WTC11 (cell line): ENCODE results near the gene WWOX. TPM values are rescaled to one million over a fixed set of nuclear protein-coding genes. Genes with fewer than 3 reads are reported as not detected.

Source experiments
- ATAC-seq: fragments of 200-7000 bp; cut with Tn5 transposase; 2 replicates; pipeline ENCODE4 v1.10.0; 2021; ENCODE audit warnings: mild to moderate bottlenecking, moderate library complexity
- CTCF ChIA-PET: fragments of 300-600 bp; sonication (Branson Sonifier 250); formaldehyde crosslinking; loops from one replicate; lab custom pipeline; 2021; ENCODE audit warnings: antibody characterized with exemption; lab: Charles Lee
- POLR2A ChIA-PET: fragments of 350-600 bp; sonication (Branson Sonifier 250); formaldehyde crosslinking; loops from one replicate; lab custom pipeline; 2021; ENCODE audit warnings: antibody characterized with exemption; lab: Charles Lee
- DNase-seq: peaks from one replicate; pipeline ENCODE4 v3.0.0; 2021; ENCODE audit warnings: low spot score
- H3K27ac Mint-ChIP-seq: 2 replicates; pipeline ENCODE4 v1.8.0; 2021; ENCODE audit warnings: mixed read lengths
- H3K27me3 Mint-ChIP-seq: 2 replicates; pipeline ENCODE4 v1.8.0; 2021; ENCODE audit warnings: low read depth, mild to moderate bottlenecking, moderate library complexity, mixed read lengths
- H3K36me3 Mint-ChIP-seq: 2 replicates; pipeline ENCODE4 v1.8.0; 2021; ENCODE audit warnings: mixed read lengths
- H3K4me1 Mint-ChIP-seq: 2 replicates; pipeline ENCODE4 v1.8.0; 2022; ENCODE audit warnings: mixed read lengths
- H3K4me3 Mint-ChIP-seq: 2 replicates; pipeline ENCODE4 v1.8.0; 2021; ENCODE audit warnings: mild to moderate bottlenecking, moderate library complexity, mixed read lengths
- H3K9me3 Mint-ChIP-seq: 2 replicates; pipeline ENCODE4 v1.8.0; 2021; ENCODE audit warnings: mixed read lengths
- FOXJ3 ChIP-seq: sonication (generic); formaldehyde crosslinking; IDR thresholded peaks from 2 replicates; pipeline ENCODE4 v1.9.0; 2021; ENCODE audit warnings: missing genetic modification reagents, mild to moderate bottlenecking, borderline replicate concordance
- GABPB1 ChIP-seq: sonication (generic); formaldehyde crosslinking; IDR thresholded peaks from 2 replicates; pipeline ENCODE4 v1.8.1; 2023; ENCODE audit warnings: mild to moderate bottlenecking, missing genetic modification reagents
- GTF2I ChIP-seq: fragments of 250-450 bp; sonication (Bioruptor Pico); conservative IDR thresholded peaks from 2 replicates; pipeline ENCODE4 v1.4.0; 2021; ENCODE audit warnings: mild to moderate bottlenecking
- JAZF1 ChIP-seq: fragments of 250-450 bp; sonication (Bioruptor Pico); IDR thresholded peaks from 2 replicates; pipeline ENCODE4 v1.9.0; 2021; ENCODE audit warnings: moderate library complexity, mild to moderate bottlenecking, inconsistent platforms
- JUN ChIP-seq: sonication (generic); formaldehyde crosslinking; IDR thresholded peaks from 2 replicates; pipeline ENCODE4 v1.8.0; 2023; ENCODE audit warnings: mild to moderate bottlenecking, missing genetic modification reagents
- MXD4 ChIP-seq: fragments of 250-450 bp; sonication (Bioruptor Pico); IDR thresholded peaks from 2 replicates; pipeline ENCODE4 v1.8.0; 2021; ENCODE audit warnings: mild to moderate bottlenecking, moderate library complexity, borderline replicate concordance
- NFE2L1 ChIP-seq: sonication (generic); formaldehyde crosslinking; IDR thresholded peaks from 2 replicates; pipeline ENCODE4 v1.8.1; 2023; ENCODE audit warnings: missing genetic modification reagents
- NFYB ChIP-seq: sonication (generic); formaldehyde crosslinking; conservative IDR thresholded peaks from 2 replicates; pipeline ENCODE4 v1.8.0; 2022; ENCODE audit warnings: low read depth, missing genetic modification reagents
- ZNF138 ChIP-seq: sonication (generic); formaldehyde crosslinking; conservative IDR thresholded peaks from 2 replicates; pipeline ENCODE4 v1.8.1; 2022; ENCODE audit warnings: mild to moderate bottlenecking, moderate library complexity, missing genetic modification reagents
- ZNF232 ChIP-seq: sonication (generic); formaldehyde crosslinking; IDR thresholded peaks from 2 replicates; pipeline ENCODE4 v1.8.0; 2022; ENCODE audit warnings: mild to moderate bottlenecking, missing genetic modification reagents
- ZNF317 ChIP-seq: sonication (generic); formaldehyde crosslinking; IDR thresholded peaks from 2 replicates; pipeline ENCODE4 v1.8.1; 2023; ENCODE audit warnings: low read depth, mild to moderate bottlenecking, moderate library complexity, missing genetic modification reagents, borderline replicate concordance
- total RNA-seq: library from RNA; stranded (reverse); gene quantifications from 3 replicates; pipeline ENCODE4 v1.2.3, GENCODE V29; 2021
- TF ChIP-seq, protein P1 (sequence below): sonication (generic); formaldehyde crosslinking; IDR thresholded peaks from 2 replicates; pipeline ENCODE4 v1.8.1; 2023; ENCODE audit warnings: mild to moderate bottlenecking, missing genetic modification reagents, moderate library complexity
- TF ChIP-seq, protein P2 (sequence below): sonication (generic); formaldehyde crosslinking; IDR thresholded peaks from 2 replicates; pipeline ENCODE4 v1.8.0; 2022; ENCODE audit warnings: mild to moderate bottlenecking, missing genetic modification reagents
- TF ChIP-seq, protein P3 (sequence below): sonication (generic); formaldehyde crosslinking; IDR thresholded peaks from 2 replicates; pipeline ENCODE4 v1.8.1; 2022; ENCODE audit warnings: missing genetic modification reagents, borderline replicate concordance
- TF ChIP-seq, protein P4 (sequence below): fragments of 250-450 bp; sonication (Bioruptor Pico); IDR thresholded peaks from 2 replicates; pipeline ENCODE4 v1.9.0; 2021; ENCODE audit warnings: mild to moderate bottlenecking
- TF ChIP-seq, protein P5 (sequence below): sonication (generic); formaldehyde crosslinking; IDR thresholded peaks from 2 replicates; pipeline ENCODE4 v1.8.1; 2023; ENCODE audit warnings: mild to moderate bottlenecking, missing genetic modification reagents, moderate library complexity
- TF ChIP-seq, protein P6 (sequence below): fragments of 250-450 bp; sonication (Bioruptor Pico); IDR thresholded peaks from 2 replicates; pipeline ENCODE4 v1.9.0; 2021; ENCODE audit warnings: mild to moderate bottlenecking, borderline replicate concordance

WWOX gene
- total RNA-seq, 1 experiment from 2014 or later = 15.7 TPM

DNA sequence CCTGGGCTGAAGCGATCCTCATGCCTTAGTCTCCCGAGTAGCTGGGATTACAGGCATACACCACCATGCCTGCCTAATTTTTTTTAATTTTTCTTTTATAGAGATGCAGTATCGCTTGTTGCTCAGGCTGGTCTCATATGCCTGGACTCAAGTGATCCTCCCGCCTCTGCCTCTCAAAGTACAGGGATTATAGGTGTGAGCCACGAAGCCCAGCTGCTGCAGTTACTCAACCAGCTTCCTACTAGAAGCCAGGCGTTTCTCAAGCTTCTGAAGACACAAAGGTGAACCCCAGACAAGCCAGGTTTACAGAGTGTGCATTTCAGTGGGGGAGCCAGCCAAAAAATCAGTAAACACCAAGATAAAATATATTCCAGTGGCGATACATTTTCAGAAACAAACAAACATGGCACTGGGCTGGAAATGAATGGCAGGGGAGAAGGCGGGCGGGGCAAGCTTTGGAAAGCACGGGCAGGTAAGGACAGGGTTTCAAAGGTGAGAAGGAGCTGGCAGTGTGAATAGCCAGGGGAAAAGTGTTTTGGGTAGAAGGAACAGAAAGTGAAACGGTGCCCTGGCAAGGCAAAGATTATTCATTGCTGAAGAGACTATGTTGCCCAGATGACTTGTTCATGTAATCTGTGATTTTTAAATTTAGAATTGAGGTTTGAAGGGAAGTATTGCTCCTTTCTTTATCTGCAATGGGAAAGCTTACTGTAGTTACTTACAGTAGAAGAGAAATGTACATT, 471.1 kb downstream of the WWOX start:
- Mint-ChIP-seq H3K36me3 (0 out of 2 replicates have a peak, but pooled peaks cover under 1% of the 10 kb centered on the region), H3K9me3 (peaks cover 10% of the 10 kb centered on the region), H3K4me1 (no peaks in the 10 kb centered on the region), H3K27me3 (no peaks in the 10 kb centered on the region), H3K27ac (no peak overlapping the region), H3K4me3 (no peak overlapping the region)
- ChIA-PET CTCF (no interaction called here), POLR2A (interaction anchor here (0.5 kb wide), 1 partner anchor 668 kb away, joined by 5 read pairs; no protein-coding TSS in a partner anchor)
- TF ChIP-seq, protein P1, sequence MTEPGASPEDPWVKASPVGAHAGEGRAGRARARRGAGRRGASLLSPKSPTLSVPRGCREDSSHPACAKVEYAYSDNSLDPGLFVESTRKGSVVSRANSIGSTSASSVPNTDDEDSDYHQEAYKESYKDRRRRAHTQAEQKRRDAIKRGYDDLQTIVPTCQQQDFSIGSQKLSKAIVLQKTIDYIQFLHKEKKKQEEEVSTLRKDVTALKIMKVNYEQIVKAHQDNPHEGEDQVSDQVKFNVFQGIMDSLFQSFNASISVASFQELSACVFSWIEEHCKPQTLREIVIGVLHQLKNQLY (CRISPR knock-in tag) = no peak
- no peak for TF ChIP-seq GABPB1 (CRISPR knock-in tag)
- TF ChIP-seq, protein P2, sequence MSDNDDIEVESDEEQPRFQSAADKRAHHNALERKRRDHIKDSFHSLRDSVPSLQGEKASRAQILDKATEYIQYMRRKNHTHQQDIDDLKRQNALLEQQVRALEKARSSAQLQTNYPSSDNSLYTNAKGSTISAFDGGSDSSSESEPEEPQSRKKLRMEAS (CRISPR knock-in tag) = no peak
- ATAC-seq (no peak), DNase-seq (no peak)

DNA sequence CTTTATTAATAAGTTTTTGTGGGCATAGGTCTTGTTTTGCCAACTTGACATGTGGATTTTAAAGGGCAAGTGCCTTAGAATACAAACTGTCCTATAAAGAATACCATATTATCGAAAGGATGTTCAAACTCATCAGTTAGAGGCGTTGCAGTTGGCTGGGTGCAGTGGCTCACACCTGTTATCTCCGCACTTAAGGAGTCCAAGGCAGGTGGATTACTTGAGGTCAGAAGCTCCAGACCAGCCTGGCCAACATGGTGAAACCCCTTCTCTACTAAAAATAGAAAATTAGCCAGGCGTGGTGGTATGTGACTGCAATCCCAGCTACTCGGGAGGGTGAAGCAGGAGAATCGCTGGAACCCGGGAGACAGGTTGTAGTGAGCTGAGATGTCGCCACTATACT, 472.0 kb downstream of the WWOX start:
- Mint-ChIP-seq H3K27ac (no peak overlapping the region), H3K4me3 (no peak overlapping the region)

DNA sequence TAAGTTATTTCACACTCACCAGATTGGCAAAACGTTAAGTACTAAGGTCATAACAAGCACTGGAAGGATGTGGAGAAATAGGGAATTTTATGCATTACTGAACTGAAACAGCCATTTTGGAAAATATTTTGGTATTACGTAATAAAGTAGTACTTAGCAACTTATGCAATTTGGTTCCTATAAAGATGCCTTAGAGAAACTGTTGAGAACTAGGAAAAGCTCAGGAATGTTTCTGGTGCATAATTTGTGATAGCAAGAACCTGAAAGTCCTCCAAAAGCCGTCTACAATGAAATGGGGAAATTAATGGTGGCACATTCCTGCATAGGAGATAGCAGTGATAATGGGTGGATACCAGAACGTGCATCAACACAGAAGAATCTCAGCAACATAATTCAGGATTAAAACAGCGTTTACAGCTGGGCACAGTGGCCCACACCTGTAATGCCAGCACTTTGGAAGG, 472.5 kb downstream of the WWOX start:
- H3K27ac Mint-ChIP-seq = no peak overlapping the region
- peaks cover 10% of the 10 kb centered on the region for H3K9me3 Mint-ChIP-seq
- H3K4me1 Mint-ChIP-seq = no peaks in the 10 kb centered on the region
- no peak for TF ChIP-seq NFYB (CRISPR knock-in tag)
- no peak for TF ChIP-seq ZNF317
- TF ChIP-seq, protein P3, sequence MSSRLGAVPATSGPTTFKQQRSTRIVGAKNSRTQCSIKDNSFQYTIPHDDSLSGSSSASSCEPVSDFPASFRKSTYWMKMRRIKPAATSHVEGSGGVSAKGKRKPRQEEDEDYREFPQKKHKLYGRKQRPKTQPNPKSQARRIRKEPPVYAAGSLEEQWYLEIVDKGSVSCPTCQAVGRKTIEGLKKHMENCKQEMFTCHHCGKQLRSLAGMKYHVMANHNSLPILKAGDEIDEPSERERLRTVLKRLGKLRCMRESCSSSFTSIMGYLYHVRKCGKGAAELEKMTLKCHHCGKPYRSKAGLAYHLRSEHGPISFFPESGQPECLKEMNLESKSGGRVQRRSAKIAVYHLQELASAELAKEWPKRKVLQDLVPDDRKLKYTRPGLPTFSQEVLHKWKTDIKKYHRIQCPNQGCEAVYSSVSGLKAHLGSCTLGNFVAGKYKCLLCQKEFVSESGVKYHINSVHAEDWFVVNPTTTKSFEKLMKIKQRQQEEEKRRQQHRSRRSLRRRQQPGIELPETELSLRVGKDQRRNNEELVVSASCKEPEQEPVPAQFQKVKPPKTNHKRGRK (CRISPR knock-in tag) = no peak
- TF ChIP-seq MXD4 (CRISPR knock-in tag) = no peak
- TF ChIP-seq, protein P1 (CRISPR knock-in tag) = no peak
- no peak for TF ChIP-seq ZNF138
- TF ChIP-seq GABPB1 (CRISPR knock-in tag) = no peak
- no peak for TF ChIP-seq ZNF232 (CRISPR knock-in tag)
- TF ChIP-seq FOXJ3 = no peak
- TF ChIP-seq GTF2I (CRISPR knock-in tag) = no peak
- TF ChIP-seq, protein P4, sequence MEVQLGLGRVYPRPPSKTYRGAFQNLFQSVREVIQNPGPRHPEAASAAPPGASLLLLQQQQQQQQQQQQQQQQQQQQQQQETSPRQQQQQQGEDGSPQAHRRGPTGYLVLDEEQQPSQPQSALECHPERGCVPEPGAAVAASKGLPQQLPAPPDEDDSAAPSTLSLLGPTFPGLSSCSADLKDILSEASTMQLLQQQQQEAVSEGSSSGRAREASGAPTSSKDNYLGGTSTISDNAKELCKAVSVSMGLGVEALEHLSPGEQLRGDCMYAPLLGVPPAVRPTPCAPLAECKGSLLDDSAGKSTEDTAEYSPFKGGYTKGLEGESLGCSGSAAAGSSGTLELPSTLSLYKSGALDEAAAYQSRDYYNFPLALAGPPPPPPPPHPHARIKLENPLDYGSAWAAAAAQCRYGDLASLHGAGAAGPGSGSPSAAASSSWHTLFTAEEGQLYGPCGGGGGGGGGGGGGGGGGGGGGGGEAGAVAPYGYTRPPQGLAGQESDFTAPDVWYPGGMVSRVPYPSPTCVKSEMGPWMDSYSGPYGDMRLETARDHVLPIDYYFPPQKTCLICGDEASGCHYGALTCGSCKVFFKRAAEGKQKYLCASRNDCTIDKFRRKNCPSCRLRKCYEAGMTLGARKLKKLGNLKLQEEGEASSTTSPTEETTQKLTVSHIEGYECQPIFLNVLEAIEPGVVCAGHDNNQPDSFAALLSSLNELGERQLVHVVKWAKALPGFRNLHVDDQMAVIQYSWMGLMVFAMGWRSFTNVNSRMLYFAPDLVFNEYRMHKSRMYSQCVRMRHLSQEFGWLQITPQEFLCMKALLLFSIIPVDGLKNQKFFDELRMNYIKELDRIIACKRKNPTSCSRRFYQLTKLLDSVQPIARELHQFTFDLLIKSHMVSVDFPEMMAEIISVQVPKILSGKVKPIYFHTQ (CRISPR knock-in tag) = no peak
- no peak for TF ChIP-seq JAZF1 (CRISPR knock-in tag)
- no peak for TF ChIP-seq NFE2L1 (CRISPR knock-in tag)
- TF ChIP-seq, all 79 proteins: peak for 0
- DNase-seq (no peak), ATAC-seq (no peak)
- H3K36me3 Mint-ChIP-seq = no peaks in the 10 kb centered on the region
- ChIA-PET POLR2A (no interaction called here), CTCF (no interaction called here)
- H3K4me3 Mint-ChIP-seq = no peak overlapping the region
- H3K27me3 Mint-ChIP-seq = no peaks in the 10 kb centered on the region

More for the DNA sequence above, 472.0 kb downstream of the WWOX start:
- Mint-ChIP-seq H3K36me3 (no peaks in the 10 kb centered on the region), H3K9me3 (peaks cover 10% of the 10 kb centered on the region), H3K27me3 (no peaks in the 10 kb centered on the region), H3K4me1 (no peaks in the 10 kb centered on the region)
- ATAC-seq (no peak), DNase-seq (no peak)
- TF ChIP-seq, protein P5, sequence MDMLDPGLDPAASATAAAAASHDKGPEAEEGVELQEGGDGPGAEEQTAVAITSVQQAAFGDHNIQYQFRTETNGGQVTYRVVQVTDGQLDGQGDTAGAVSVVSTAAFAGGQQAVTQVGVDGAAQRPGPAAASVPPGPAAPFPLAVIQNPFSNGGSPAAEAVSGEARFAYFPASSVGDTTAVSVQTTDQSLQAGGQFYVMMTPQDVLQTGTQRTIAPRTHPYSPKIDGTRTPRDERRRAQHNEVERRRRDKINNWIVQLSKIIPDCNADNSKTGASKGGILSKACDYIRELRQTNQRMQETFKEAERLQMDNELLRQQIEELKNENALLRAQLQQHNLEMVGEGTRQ (CRISPR knock-in tag) = no peak
- TF ChIP-seq GABPB1 (CRISPR knock-in tag) (no peak), JUN (no peak)
- TF ChIP-seq, protein P6, sequence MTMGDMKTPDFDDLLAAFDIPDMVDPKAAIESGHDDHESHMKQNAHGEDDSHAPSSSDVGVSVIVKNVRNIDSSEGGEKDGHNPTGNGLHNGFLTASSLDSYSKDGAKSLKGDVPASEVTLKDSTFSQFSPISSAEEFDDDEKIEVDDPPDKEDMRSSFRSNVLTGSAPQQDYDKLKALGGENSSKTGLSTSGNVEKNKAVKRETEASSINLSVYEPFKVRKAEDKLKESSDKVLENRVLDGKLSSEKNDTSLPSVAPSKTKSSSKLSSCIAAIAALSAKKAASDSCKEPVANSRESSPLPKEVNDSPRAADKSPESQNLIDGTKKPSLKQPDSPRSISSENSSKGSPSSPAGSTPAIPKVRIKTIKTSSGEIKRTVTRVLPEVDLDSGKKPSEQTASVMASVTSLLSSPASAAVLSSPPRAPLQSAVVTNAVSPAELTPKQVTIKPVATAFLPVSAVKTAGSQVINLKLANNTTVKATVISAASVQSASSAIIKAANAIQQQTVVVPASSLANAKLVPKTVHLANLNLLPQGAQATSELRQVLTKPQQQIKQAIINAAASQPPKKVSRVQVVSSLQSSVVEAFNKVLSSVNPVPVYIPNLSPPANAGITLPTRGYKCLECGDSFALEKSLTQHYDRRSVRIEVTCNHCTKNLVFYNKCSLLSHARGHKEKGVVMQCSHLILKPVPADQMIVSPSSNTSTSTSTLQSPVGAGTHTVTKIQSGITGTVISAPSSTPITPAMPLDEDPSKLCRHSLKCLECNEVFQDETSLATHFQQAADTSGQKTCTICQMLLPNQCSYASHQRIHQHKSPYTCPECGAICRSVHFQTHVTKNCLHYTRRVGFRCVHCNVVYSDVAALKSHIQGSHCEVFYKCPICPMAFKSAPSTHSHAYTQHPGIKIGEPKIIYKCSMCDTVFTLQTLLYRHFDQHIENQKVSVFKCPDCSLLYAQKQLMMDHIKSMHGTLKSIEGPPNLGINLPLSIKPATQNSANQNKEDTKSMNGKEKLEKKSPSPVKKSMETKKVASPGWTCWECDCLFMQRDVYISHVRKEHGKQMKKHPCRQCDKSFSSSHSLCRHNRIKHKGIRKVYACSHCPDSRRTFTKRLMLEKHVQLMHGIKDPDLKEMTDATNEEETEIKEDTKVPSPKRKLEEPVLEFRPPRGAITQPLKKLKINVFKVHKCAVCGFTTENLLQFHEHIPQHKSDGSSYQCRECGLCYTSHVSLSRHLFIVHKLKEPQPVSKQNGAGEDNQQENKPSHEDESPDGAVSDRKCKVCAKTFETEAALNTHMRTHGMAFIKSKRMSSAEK (CRISPR knock-in tag) = no peak
- ChIA-PET CTCF (no interaction called here), POLR2A (no interaction called here)
